ENCODE measurements around the gene BCL6B.

BCL6B gene

DNA sequence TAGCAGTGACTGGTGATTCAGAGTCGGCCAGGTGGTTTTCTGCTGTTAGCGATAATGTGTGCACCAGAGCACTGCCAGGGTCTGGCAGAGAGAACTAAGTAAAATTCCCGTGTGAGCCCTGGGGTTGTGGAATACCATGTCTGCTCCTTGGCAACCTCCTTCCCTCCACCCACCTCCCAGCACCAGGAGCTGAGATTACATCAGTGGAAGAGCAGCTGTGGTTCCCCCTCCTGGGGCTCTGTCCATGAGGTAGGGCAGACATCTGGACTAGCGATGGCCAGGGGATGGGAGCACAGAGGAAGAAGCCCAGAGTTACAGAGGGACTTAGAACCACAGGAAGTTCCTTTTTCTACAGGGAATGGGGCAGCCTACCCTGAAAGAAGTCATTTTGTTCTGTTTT, 41.4 kb downstream of the BCL6B start:
- DNase-seq, result no peak

DNA sequence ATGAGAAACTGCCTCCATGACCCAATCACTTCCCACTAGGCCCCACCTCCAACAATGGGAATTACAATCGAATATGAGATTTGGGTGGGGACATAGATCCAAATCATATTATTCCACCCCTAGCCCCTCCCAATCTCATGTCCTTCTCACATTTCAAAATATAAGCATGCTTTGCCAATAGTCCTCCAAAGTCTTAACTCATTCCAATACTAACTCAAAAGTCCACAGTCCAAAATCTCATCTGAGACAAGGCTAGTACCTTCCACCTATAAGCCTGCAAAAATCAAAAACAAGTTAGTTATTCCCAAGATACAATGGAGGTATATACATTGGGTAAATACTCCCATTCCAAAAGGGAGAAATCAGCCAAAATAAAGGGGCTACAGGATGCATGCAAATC, 44.3 kb downstream of the BCL6B start:
- no peak for DNase-seq

GRCh38 chr17:7068268-7068667, 45.4 kb downstream of the BCL6B start:
- no peak for DNase-seq

- DNase-seq, result no peak
These were observed 47.9 kb downstream of the BCL6B start for GRCh38 chr17:7070712-7071111.

DNA sequence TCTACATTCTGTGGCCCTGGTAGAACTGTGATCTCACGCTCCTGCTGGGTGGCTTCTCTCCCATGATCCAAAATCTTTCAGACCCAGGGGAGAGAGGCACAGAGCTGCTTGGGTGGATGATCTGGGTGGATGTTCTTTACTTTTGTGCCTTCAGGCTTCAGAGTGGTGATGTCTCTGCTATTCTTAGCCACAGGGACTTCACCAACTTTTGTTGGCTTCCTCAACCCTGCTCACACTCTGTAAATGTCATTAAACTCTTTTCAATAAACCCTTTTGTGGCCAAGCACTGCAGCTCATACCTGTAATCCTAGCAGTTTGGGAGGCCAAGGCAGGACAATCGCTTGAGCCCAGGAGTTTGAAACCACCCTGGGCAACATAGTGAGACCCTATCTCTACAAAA, 49.6 kb downstream of the BCL6B start:
- no peak for DNase-seq

DNA sequence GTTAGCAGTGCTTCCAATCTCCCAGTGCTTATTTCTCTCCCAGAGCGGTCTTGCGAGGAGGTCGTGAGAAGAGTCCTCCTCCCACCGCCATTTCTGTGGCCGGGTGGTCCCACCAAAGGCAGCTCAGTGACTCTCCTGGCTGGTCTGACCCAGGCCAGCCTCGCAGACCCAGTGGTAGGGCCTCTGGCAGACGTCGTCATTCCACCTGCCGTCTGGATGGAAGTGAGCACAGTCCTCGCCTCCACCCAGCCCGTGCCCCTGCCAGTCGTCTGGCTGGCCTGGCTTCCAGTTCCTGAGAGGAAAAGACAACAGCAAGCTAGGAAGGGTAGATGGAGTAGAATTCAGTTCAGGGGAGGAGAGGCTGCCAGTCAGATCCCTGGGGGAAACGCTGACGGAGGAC, 52.1 kb downstream of the BCL6B start:
- no peak for DNase-seq

DNA sequence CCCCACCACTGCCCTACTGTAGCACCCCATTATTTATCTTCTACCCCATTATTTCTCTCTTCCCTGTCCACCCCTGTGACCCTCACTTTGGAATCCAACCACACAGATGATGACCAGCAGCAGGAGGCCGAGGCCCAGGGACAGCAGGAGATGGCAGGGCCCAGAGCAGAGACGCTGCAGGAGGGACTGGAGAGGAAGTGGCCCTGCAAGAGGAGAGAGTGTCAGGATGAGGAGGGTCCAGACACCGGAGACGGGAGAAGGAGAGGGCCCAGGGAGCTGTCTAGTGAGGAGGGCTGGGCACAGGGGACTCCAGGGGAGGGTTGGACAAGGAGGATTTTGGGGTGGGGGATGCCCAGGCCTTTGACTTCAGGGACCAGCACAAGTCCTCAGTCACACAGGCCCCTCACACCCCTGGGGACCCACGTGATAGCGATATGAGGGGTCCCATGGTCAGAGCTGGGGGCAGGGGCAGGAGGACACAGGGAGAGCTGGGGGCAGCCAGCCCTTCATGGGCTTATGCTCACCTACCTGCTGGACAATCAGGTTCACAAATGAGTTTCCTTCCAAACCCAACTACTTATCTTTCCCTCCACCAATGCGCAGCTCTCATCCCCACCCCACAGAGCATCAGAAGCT, 55.2 kb downstream of the BCL6B start:
- DNase-seq, result no peak

GRCh38 chr17:7078711-7079110, 55.9 kb downstream of the BCL6B start:
- no peak for DNase-seq

Measured in hematopoietic multipotent progenitor cell treated with erythropoietin and hydrocortisone succinate and interleukin-3 and kit ligand, for 6 days (in vitro differentiated cells).